NCI-H2081 (cell line): Measurements from ENCODE around the gene MNDA.

Experiments used
- DNase-seq, 2 experiments: peaks; one replicate each; lab custom pipeline; 2025; lab: John Stamatoyannopoulos, UW

Gene MNDA

GRCh38 chr1:158830904-158831507, at the start of gene MNDA:
Gene MNDA, plus strand, starts transcription at chr1:158831351. Its CDS starts 10,803 bp downstream, at chr1:158842154.
- no peak for DNase-seq

DNA sequence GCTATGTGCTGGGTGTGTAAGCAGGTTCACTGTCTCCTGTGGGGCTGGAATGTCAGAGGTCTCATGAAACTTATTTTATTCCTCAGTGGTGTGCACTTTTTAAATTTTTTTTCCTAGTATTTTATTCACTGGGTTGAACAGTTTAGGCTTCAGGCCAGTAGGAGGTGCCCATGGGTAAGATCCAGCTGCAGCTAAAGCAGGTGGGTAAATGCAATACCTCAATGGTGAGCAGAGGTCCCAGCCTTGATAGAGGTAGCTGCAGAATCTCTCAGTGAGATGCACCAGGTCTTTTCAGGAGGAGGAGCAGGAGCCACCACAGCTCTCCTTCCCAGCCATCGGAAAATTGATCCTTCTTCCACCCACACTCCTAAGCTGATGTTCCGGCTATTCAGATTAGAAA, 37.5 kb upstream of the MNDA start:
- DNase-seq, result no peak

DNA sequence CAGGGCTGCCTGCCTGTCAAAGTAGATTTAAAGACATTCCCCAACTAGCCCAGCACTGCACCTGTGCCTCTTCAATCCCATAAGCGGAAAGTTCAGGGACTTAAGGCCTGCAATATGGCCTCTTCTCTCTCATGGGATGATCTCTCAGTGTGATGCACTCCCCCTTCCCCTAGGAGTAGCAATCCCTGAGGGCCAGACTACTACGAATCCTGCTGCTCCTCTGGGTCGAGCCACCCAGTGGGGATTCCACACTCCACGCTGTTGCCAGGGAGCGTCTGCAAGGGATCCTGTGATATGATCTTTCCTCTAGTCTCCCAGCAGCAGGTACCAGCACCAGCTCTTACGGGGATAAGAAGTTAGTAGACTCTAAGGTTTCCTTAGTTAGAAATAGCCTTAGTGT, 36.9 kb upstream of the MNDA start:
- no peak for DNase-seq

- no peak for DNase-seq
Observed at GRCh38 chr1:158798531-158798930, 32.6 kb upstream of the MNDA start.

GRCh38 chr1:158799689-158800088, 31.5 kb upstream of the MNDA start:
- DNase-seq, result no peak

DNA sequence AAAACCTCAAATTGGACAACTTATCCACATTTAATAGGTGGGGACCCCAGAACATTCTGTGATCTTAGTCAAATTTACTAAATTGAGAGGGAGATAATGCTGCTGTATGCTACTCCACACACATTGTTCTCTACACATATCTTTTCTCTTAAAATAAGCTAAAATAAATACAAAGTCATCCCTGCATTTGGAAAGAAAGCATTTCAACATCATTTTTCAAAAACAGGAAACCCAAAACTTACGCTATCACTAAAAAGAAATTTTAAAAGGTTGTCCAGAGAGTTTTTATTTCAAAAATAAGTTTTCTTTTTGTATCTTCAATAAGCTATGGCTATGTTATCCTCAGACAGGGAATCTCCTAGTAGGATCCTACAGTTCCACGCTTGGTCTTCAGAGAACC, 30.6 kb upstream of the MNDA start:
- no peak for DNase-seq

DNA sequence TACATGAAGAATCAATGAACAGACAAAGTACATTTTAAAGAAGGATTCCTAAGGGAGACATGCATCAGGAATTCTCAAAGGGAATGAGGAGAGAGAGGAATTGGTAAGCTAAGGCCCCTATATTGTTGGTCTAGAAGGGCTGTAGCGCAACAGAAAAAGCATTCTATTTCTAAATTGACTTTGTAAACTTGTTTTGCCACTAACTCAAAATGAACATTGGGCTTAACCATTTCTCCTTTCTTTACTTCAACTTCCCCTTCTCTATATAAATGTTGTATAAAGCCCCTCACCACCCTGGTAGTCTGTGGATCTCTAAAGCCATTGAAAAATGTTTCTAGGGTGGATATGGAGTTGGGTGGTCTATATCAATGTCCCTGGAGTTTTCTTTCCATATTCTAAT, 29.8 kb upstream of the MNDA start:
- DNase-seq, result no peak

DNA sequence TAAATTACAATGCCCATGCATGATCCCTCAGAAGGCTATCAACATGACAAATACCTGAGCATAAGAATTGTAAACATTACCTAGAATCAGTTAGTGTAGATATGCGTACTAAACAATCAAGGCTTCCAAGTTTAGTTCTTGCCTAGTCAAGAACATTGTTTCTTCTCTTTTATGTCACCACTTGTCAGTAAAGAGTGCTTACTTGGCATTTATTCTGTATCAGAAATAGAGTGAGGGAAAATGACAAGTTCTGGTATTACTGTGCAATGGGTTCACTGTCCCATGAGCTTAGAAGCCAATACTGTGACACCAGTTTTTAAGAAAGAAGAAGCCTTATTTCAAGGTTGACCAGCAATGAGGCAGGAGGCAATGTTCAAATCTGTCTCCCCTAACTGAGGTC, 27.5 kb upstream of the MNDA start:
- DNase-seq, result no peak

GRCh38 chr1:158806916-158807536, 24.1 kb upstream of the MNDA start:
- no peak for DNase-seq

GRCh38 chr1:158809256-158809655, 21.9 kb upstream of the MNDA start:
- DNase-seq, result no peak

DNA sequence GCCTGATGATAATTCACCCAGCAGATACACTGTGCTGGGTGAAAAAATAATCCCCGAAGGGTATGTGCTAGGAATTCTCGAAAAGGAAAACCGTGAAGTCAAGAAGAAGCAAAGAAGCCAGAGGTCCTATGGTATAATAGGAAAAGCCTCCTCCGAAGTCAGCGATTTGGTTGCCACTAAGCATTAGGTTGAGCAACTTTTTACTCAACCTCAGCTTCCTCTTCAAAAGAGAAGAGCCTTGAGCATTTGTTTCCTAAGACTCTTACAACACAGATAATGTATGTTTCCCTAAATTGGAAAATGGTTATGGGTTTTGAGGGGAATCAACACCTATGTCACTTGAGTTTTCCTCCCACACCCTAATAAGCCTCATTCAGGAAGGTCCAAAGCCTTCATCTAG, 21.3 kb upstream of the MNDA start:
- DNase-seq, result no peak

- DNase-seq, result no peak
Observed at GRCh38 chr1:158810311-158810710, 20.8 kb upstream of the MNDA start.

DNA sequence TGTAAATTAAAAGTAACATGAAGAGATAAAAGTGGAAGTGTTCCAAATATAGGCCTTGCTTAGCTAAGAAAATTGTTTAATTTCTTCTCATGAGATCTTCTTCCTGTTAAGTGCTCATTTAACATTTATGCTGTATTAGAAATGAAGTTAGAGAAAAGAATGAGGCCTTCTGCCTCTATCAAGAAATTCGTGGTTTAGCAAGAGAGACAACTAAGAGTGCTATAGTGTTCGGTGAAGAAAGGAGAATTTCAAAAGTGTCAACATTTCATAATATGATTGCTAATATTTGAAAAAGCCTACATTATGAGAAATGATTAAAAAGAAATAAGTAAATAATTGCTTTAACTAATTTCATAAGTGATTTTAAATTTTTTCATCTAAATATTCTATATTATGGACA, 18.8 kb upstream of the MNDA start:
- DNase-seq, result no peak

DNA sequence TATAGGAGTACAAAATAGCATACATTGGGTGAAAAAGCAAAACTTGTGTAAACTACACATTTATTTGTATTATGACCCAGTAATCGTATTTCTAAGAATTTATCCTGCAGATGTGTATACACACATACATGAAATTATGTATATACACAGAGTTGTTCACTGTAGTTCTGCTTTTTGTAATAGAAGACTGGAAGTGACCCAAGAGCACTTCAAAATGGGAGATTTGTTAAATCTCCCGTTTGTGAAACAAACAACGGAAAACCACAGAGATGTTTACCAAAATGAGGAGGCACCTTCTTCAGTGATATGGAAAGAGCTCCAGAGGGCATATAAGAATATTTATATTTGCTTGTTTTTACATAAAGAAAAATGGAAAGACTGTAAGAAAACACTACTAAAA, 18.0 kb upstream of the MNDA start:
- no peak for DNase-seq

DNA sequence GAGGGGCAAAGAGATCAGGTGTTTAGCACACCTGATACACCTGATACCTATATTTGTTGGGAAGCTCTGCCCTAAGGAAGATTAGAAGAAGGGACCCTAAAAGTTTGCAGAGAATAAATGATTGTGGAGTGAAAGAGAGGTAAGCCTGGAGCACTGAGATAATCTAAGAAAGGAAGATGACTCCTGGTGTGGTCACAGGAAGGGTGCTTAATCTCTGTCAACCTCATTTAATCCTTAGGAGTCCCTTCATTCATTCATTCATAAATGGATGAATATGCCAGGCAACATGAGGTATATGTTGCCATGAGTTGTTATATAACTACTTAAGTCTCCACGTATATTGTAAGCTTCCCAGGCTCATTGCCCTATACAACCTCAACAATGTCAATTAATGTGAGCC, 16.2 kb upstream of the MNDA start:
- no peak for DNase-seq

DNA sequence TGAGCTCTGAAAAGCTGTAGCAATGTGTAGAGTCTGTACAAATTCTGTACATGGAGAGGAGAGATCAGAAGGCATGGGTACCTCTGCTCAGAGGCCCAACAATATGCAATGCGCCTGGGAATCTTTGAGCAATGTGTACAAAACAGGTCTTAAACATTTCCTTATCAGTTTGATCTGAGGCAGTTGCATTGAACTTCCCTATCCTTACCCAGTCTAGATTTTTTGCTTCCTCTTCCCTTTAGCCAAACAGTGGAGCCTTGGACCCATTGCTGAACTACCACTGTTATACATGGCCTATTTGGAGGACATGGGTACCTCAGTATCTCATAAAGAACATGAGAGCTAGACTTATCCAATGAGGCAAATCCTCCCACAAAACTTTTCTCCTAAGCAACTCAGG, 12.6 kb upstream of the MNDA start:
- DNase-seq, result no peak

DNA sequence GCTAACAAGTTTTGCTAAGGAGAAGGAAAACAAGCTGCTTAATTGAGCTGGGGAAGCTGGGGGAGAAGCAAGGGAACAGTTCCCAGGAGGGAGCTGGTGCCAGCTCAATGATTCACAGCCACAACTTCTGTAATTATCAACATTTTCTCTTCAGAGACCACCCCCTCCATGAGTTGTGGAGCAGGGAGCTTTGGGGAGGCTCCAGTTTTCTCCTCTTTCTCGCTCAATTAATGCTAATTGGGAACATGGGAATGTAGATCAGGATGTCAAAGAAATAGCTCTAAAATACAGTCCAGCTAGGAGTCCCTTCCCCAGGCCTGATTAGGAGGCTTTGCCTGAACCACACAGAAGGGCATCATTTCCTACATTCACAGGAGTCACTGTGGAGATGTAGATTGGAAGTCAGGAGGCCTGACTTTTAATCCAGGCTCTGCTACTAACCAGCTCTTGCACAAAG, 12.1 kb upstream of the MNDA start:
- DNase-seq, result no peak

GRCh38 chr1:158819461-158820443, 11.4 kb upstream of the MNDA start:
- DNase-seq, result no peak

DNA sequence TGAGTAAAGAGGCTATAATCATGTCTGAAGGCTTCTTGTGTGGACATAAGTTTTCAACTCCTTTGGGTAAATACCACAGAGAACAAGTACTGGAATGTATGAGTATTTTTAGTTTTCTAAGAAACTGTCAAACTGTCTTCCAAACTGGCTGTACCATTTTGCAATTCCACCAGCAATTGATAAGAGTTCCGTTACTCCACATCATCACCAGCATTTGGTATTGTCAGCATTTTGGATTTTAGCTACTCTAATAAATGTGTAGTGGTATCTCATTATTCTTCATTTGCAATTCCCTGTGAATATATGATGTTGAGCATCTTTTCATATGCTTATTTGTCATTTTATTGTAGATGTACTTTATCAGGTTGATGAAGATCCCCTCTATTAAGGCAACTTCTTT, 9.4 kb upstream of the MNDA start:
- DNase-seq, result no peak

GRCh38 chr1:158830074-158830677, 975 bp upstream of the MNDA start:
- no peak for DNase-seq

DNA sequence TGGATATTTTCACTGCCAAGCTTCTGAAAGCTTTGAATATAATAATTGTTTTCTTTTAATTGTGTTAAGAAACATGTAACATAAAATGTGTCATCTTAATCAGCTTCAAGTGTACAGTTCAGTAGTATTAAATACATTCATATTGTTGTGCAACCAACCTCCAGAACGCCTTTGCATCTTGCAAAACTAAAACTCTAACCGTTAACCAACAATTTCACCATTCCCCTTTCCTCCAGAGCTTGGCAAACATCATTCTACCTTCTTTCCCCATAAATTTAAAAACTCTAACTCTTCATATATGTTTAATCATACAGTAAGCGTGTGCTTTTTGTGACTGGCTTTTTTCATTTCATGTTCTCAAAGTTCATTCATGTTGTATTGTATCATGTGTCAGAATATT, 2.1 kb downstream of the MNDA start:
- DNase-seq, result no peak

DNA sequence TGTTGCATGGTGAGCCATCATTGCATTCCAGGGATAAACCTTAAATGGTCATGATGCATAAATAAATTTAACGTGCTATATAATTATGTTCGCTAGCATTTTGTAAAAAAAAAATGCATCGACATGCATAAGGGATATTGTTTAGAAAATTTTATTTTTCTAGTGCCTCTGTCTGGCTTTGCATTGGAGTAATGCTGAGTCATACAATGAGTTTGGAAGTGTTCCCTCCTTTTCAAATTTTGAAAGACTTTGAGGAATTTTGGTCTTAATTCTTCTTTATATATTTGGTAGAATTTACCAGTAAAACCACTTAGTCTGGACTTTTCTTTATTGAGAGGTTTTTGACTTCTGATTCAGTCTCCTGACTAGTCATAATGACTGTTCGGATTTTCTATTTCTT, 4.9 kb downstream of the MNDA start:
- DNase-seq, result no peak

GRCh38 chr1:158838660-158839059, 7.5 kb downstream of the MNDA start:
- DNase-seq, result no peak
